DND-41 (cell line): ENCODE results near the gene TBL1XR1.

ENCODE experiments used
- EZH2 ChIP-seq: IDR thresholded peaks from 3 replicates; pipeline ENCODE4 v1.6.1; 2012; ENCODE audit warnings: borderline replicate concordance, low read depth, mild to moderate bottlenecking, moderate library complexity, low read length, inconsistent platforms; ENCODE audit not compliant: severe bottlenecking
- TF ChIP-seq, protein P1 (sequence below): IDR thresholded peaks from 2 replicates; pipeline ENCODE4 v1.5.1; 2012; ENCODE audit warnings: borderline replicate concordance, low read length, moderate library complexity, mild to moderate bottlenecking; ENCODE audit not compliant: poor library complexity, severe bottlenecking; ENCODE audit errors: extremely low read depth

DNA sequence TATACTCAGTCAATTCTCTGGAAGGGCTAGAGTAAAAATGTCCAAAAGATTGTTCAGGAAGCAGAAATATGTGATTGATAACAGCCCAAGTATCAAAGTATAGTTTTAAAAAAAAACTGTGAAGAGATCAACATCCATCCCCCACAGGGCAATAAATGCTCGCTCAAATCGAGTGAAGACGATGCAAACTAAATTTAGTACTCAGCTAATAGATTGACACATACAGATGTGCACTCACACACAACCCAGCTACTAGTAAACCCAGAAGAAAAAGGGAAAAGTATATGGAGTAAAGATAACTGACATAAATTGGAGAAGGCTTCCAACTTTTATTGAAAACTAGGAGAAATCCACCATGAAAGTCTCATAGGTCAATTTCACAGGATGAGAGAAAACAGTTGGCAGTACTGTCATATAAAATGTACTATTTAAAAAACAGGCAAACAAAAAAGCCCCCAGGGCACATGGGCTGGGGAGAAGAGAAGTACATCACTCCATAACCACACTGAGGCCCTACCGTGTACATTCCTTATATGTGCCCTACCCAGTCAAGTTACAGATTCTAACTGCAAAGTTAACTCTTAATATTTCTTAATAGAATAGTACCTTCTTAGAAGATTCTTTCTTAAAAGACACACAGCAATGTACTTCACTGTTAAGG, 125.7 kb downstream of the TBL1XR1 start:
- TF ChIP-seq, protein P1, sequence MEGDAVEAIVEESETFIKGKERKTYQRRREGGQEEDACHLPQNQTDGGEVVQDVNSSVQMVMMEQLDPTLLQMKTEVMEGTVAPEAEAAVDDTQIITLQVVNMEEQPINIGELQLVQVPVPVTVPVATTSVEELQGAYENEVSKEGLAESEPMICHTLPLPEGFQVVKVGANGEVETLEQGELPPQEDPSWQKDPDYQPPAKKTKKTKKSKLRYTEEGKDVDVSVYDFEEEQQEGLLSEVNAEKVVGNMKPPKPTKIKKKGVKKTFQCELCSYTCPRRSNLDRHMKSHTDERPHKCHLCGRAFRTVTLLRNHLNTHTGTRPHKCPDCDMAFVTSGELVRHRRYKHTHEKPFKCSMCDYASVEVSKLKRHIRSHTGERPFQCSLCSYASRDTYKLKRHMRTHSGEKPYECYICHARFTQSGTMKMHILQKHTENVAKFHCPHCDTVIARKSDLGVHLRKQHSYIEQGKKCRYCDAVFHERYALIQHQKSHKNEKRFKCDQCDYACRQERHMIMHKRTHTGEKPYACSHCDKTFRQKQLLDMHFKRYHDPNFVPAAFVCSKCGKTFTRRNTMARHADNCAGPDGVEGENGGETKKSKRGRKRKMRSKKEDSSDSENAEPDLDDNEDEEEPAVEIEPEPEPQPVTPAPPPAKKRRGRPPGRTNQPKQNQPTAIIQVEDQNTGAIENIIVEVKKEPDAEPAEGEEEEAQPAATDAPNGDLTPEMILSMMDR: no peak
- no peak for TF ChIP-seq EZH2
